HepG2 (cell line): Measurements from ENCODE around the gene PSD. TPM values are rescaled to one million over a fixed set of nuclear protein-coding genes. Genes with fewer than 3 reads are reported as not detected.
A peak's percentile ranks its signal among the peaks of the same experiment; 100 is the strongest.

Source experiments
- ATM ChIP-seq: fragments of 450-650 bp; IDR thresholded peaks from 2 replicates; pipeline ENCODE4 v1.7.1; 2017; ENCODE audit warnings: mild to moderate bottlenecking, borderline replicate concordance
- BHLHE40 ChIP-seq: IDR thresholded peaks from 2 replicates; pipeline ENCODE4 v1.6.1; 2011; ENCODE audit warnings: low read length, improper control_type of control experiment
- CBX1 ChIP-seq: IDR thresholded peaks from one replicate; pipeline ENCODE4 v1.6.1; 2016; ENCODE audit warnings: antibody characterized with exemption, low read depth
- CBX5 ChIP-seq: sonication (generic); formaldehyde crosslinking; IDR thresholded peaks from 2 replicates; pipeline ENCODE4 v1.4.0; 2020; ENCODE audit warnings: missing genetic modification reagents, borderline replicate concordance
- FOXA3 ChIP-seq: IDR thresholded peaks from 2 replicates; pipeline ENCODE4 v1.6.1; 2016; ENCODE audit warnings: missing genetic modification reagents, missing compliant biosample characterization
- GATAD2A ChIP-seq: IDR thresholded peaks from 2 replicates; pipeline ENCODE4 v1.6.1; 2016
- GZF1 ChIP-seq: sonication (generic); formaldehyde crosslinking; IDR thresholded peaks from 2 replicates; pipeline ENCODE4 v1.5.1; 2020; ENCODE audit warnings: mild to moderate bottlenecking, missing genetic modification reagents
- HMGA1 ChIP-seq: sonication (generic); formaldehyde crosslinking; conservative IDR thresholded peaks from 2 replicates; pipeline ENCODE4 v1.4.0; 2020; ENCODE audit warnings: missing genetic modification reagents
- IRX3 ChIP-seq: sonication (generic); formaldehyde crosslinking; IDR thresholded peaks from 2 replicates; pipeline ENCODE4 v1.8.1; 2023; ENCODE audit warnings: mild to moderate bottlenecking, low read depth, missing genetic modification reagents, borderline replicate concordance
- JUNB ChIP-seq: sonication (generic); formaldehyde crosslinking; IDR thresholded peaks from 2 replicates; pipeline ENCODE4 v1.8.0; 2022; ENCODE audit warnings: missing genetic modification reagents, mild to moderate bottlenecking, borderline replicate concordance
- KDM3A ChIP-seq: IDR thresholded peaks from 2 replicates; pipeline ENCODE4 v1.6.1; 2018; ENCODE audit warnings: low read depth, missing compliant biosample characterization
- MTA1 ChIP-seq: sonication (generic); formaldehyde crosslinking; IDR thresholded peaks from 2 replicates; pipeline ENCODE4 v1.4.0; 2020; ENCODE audit warnings: missing genetic modification reagents, mild to moderate bottlenecking, borderline replicate concordance
- RELA ChIP-seq: sonication (generic); formaldehyde crosslinking; IDR thresholded peaks from 2 replicates; pipeline ENCODE4 v1.4.0; 2020; ENCODE audit warnings: missing genetic modification reagents
- SOX13 ChIP-seq, 3 experiments: fragments of 450-650 bp in 1 of 3; sonication (generic) in 1 of 3; formaldehyde crosslinking in 1 of 3; IDR thresholded peaks in 2 of 3; conservative IDR thresholded peaks in 1 of 3; 2 replicates each; pipeline versions ENCODE4 v1.5.0 to v1.6.1; 2016 to 2020; ENCODE audit warnings: antibody characterized with exemption in 1 of 3, mild to moderate bottlenecking in 1 of 3, missing compliant biosample characterization in 1 of 3, missing genetic modification reagents in 1 of 3, moderate library complexity in 1 of 3
- SOX5 ChIP-seq: IDR thresholded peaks from 2 replicates; pipeline ENCODE4 v1.6.1; 2016; ENCODE audit warnings: borderline replicate concordance
- TEAD3 ChIP-seq: optimal IDR thresholded peaks from 2 replicates; pipeline ENCODE3; 2016; ENCODE audit warnings: borderline replicate concordance
- ZFP1 ChIP-seq: IDR thresholded peaks from 2 replicates; pipeline ENCODE4 v1.6.1; 2016
- ZNF230 ChIP-seq: sonication (generic); formaldehyde crosslinking; IDR thresholded peaks from 2 replicates; pipeline ENCODE4 v1.4.0; 2020; ENCODE audit warnings: mild to moderate bottlenecking, missing genetic modification reagents
- ZNF34 ChIP-seq: sonication (generic); formaldehyde crosslinking; IDR thresholded peaks from 2 replicates; pipeline ENCODE4 v1.4.0; 2020; ENCODE audit warnings: mild to moderate bottlenecking, missing genetic modification reagents, borderline replicate concordance
- ZNF577 ChIP-seq: sonication (generic); formaldehyde crosslinking; IDR thresholded peaks from 2 replicates; pipeline ENCODE4 v1.4.0; 2020; ENCODE audit warnings: mild to moderate bottlenecking, low read depth, missing genetic modification reagents, borderline replicate concordance
- ZNF773 ChIP-seq: sonication (generic); formaldehyde crosslinking; IDR thresholded peaks from 2 replicates; pipeline ENCODE4 v1.4.0; 2020; ENCODE audit warnings: missing genetic modification reagents, borderline replicate concordance
- ZNF879 ChIP-seq: sonication (generic); formaldehyde crosslinking; IDR thresholded peaks from 2 replicates; pipeline ENCODE4 v1.8.1; 2023; ENCODE audit warnings: missing genetic modification reagents
- polyA plus RNA-seq, 8 experiments: library from polyadenylated mRNA; depleted of rRNA in 3 of 8; stranded (reverse) in 7 of 8; unstranded in 1 of 8; fragments of >200 nt; fragmentation: Illumina TruSeq in 4 of 8; extraction: Trizol in 4 of 8; gene quantifications; 2 replicates each; pipeline versions ENCODE4 v1.2.1 to v1.2.3, GENCODE V29; 2011 to 2016; ENCODE audit warnings: low read depth in 4 of 8, missing spikeins in 1 of 8, mixed read lengths in 1 of 8; ENCODE audit not compliant: insufficient read depth in 1 of 8
- total RNA-seq, 5 experiments: library from RNA; depleted of rRNA; stranded (reverse); fragments of >200 nt; fragmentation: Illumina TruSeq; extraction: Trizol; gene quantifications; 2 replicates each; pipeline ENCODE4 v1.2.3, GENCODE V29; 2016; ENCODE audit warnings: low read depth in 1 of 5
- TF ChIP-seq, protein P1 (sequence below): sonication (generic); formaldehyde crosslinking; IDR thresholded peaks from 2 replicates; pipeline ENCODE4 v1.4.0; 2020; ENCODE audit warnings: low read depth, mild to moderate bottlenecking, missing genetic modification reagents
- TF ChIP-seq, protein P2 (sequence below): sonication (generic); formaldehyde crosslinking; IDR thresholded peaks from 2 replicates; pipeline ENCODE4 v1.5.1; 2020; ENCODE audit warnings: missing genetic modification reagents, mild to moderate bottlenecking, borderline replicate concordance
- TF ChIP-seq, protein P3 (sequence below): IDR thresholded peaks from 2 replicates; pipeline ENCODE4 v1.6.1; 2016; ENCODE audit warnings: mild to moderate bottlenecking
- TF ChIP-seq, protein P4 (sequence below): sonication (generic); formaldehyde crosslinking; IDR thresholded peaks from 2 replicates; pipeline ENCODE4 v1.8.1; 2022; ENCODE audit warnings: mild to moderate bottlenecking, missing genetic modification reagents

The PSD gene
- total and polyA plus RNA-seq, 2 of the 13 experiments (the other 11 are each of a cell fraction or from before 2014, with no cell fraction given), result 0.35 to 0.58 TPM

DNA sequence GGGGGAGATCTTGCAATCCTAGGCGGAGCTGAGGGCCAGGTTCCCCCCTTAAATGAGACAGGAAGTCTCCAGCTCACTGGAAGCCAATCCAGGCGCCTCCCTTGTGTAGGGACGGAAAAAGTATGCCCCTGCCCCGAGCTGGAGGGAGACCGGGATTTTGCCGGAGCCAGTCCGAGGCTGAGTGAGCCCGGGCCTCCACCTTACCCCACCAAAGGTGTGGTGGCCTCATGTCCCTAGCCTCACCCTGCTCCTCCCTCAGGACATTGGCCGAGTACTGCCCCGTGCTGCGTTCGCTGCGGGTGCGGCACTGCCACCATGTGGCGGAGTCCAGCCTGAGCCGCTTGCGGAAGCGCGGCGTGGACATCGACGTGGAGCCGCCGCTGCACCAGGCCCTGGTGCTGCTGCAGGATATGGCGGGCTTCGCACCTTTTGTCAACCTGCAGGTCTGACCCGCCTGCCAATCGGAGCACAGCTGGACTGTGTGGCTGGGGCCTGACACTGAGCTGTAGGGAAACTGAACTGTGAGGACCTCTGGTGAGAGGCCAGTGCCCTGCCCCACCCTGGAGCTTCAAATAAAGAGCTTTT lies 4.1 kb upstream of the PSD start (continued):
- TF ChIP-seq, protein P1, sequence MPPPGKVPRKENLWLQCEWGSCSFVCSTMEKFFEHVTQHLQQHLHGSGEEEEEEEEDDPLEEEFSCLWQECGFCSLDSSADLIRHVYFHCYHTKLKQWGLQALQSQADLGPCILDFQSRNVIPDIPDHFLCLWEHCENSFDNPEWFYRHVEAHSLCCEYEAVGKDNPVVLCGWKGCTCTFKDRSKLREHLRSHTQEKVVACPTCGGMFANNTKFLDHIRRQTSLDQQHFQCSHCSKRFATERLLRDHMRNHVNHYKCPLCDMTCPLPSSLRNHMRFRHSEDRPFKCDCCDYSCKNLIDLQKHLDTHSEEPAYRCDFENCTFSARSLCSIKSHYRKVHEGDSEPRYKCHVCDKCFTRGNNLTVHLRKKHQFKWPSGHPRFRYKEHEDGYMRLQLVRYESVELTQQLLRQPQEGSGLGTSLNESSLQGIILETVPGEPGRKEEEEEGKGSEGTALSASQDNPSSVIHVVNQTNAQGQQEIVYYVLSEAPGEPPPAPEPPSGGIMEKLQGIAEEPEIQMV (CRISPR knock-in tag), result peak; percentile 93
- peak; percentile 80; the same call in 1 of the 2 replicates for TF ChIP-seq RELA (CRISPR knock-in tag)
- TF ChIP-seq IRX3 (CRISPR knock-in tag), result no peak
- TF ChIP-seq ATM, result no peak
- TF ChIP-seq, protein P2, sequence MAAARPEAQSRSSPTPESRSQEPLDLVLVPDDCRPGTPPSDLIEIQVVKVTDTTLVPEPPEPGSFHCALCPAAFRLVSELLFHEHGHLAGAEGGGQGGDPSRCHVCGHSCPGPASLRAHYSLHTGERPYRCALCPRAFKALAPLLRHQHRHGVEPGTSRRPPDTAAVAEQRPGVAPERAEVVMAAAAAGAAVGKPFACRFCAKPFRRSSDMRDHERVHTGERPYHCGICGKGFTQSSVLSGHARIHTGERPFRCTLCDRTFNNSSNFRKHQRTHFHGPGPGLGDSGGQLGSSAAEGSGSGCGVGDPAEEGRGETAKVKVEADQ (CRISPR knock-in tag), result no peak
- TF ChIP-seq ZNF34 (CRISPR knock-in tag), result peak; percentile 90
- no peak for TF ChIP-seq HMGA1 (CRISPR knock-in tag)
- TF ChIP-seq GZF1, result peak; percentile 62; the same call in 1 of the 2 replicates
- TF ChIP-seq SOX13 (IDR thresholded peaks at IDR 0.05), result no peak
- peak in 1 of 2 experiments; percentile 58; a peak in 2 of 4 replicates for TF ChIP-seq SOX13 (CRISPR knock-in tag; conservative IDR thresholded peaks at IDR 0.05 in 1 of 2, IDR thresholded peaks at IDR 0.05 in 1 of 2)
- TF ChIP-seq, protein P3, sequence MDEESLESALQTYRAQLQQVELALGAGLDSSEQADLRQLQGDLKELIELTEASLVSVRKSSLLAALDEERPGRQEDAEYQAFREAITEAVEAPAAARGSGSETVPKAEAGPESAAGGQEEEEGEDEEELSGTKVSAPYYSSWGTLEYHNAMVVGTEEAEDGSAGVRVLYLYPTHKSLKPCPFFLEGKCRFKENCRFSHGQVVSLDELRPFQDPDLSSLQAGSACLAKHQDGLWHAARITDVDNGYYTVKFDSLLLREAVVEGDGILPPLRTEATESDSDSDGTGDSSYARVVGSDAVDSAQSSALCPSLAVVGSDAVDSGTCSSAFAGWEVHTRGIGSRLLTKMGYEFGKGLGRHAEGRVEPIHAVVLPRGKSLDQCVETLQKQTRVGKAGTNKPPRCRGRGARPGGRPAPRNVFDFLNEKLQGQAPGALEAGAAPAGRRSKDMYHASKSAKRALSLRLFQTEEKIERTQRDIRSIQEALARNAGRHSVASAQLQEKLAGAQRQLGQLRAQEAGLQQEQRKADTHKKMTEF, result peak; percentile 87
- peak; percentile 91 for TF ChIP-seq CBX5 (CRISPR knock-in tag)
- TF ChIP-seq ZNF230, result peak; percentile 76; the same call in 1 of the 2 replicates
- TF ChIP-seq ZNF879, result no peak
- TF ChIP-seq, protein P4, sequence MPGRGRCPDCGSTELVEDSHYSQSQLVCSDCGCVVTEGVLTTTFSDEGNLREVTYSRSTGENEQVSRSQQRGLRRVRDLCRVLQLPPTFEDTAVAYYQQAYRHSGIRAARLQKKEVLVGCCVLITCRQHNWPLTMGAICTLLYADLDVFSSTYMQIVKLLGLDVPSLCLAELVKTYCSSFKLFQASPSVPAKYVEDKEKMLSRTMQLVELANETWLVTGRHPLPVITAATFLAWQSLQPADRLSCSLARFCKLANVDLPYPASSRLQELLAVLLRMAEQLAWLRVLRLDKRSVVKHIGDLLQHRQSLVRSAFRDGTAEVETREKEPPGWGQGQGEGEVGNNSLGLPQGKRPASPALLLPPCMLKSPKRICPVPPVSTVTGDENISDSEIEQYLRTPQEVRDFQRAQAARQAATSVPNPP (CRISPR knock-in tag), result peak; percentile 65; the same call in 1 of the 2 replicates
- TF ChIP-seq KDM3A (CRISPR knock-in tag), result peak; percentile 94; the same call in 1 of the 2 replicates
- no peak; the same call in 1 of the 2 replicates for TF ChIP-seq SOX5 (CRISPR knock-in tag)
- peak; percentile 39; the same call in 1 of the 2 replicates for TF ChIP-seq FOXA3 (CRISPR knock-in tag)
- TF ChIP-seq ZNF577 (CRISPR knock-in tag), result no peak
- 0 out of 2 replicates have a peak, but pooled peaks have one; percentile 44 for TF ChIP-seq ZFP1 (CRISPR knock-in tag)
- TF ChIP-seq TEAD3 (CRISPR knock-in tag), result peak; percentile 84
- peak; percentile 90; the same call in 1 of the 2 replicates for TF ChIP-seq MTA1 (CRISPR knock-in tag)
- no peak for TF ChIP-seq ZNF773
- peak; percentile 69; the same call in 1 of the 2 replicates for TF ChIP-seq GATAD2A (CRISPR knock-in tag)
- peak; percentile 58 for TF ChIP-seq CBX1
- peak; percentile 56; the same call in 1 of the 2 replicates for TF ChIP-seq BHLHE40
- no peak for TF ChIP-seq JUNB (CRISPR knock-in tag)
